H1 (cell line): ENCODE data around the gene PAX5. TPM values are rescaled to one million over a fixed set of nuclear protein-coding genes. Genes with fewer than 3 reads are reported as not detected.

Experiments used
- ASH2L ChIP-seq: fragments of 200-600, 300-600 bp; sonication (generic); IDR thresholded peaks from one replicate; pipeline ENCODE4 v1.7.1; 2017; ENCODE audit warnings: low read length
- ATF3 ChIP-seq: IDR thresholded peaks from 2 replicates; pipeline ENCODE4 v1.6.1; 2011; ENCODE audit warnings: low read depth, mild to moderate bottlenecking, low read length; ENCODE audit not compliant: insufficient read depth
- CBX5 ChIP-seq: fragments of 300-800, 300-1000 bp; sonication (generic); IDR thresholded peaks from 2 replicates; pipeline ENCODE4 v1.7.1; 2016; ENCODE audit warnings: antibody characterized with exemption, low read length, low read depth
- CEBPB ChIP-seq: IDR thresholded peaks from 2 replicates; pipeline ENCODE4 v1.6.1; 2012; ENCODE audit warnings: low read depth, low read length
- FOSL1 ChIP-seq: IDR thresholded peaks from 2 replicates; pipeline ENCODE4 v1.6.1; 2011; ENCODE audit warnings: mild to moderate bottlenecking, low read depth, low read length, moderate library complexity; ENCODE audit not compliant: insufficient read depth
- GTF2F1 ChIP-seq: IDR thresholded peaks from 2 replicates; pipeline ENCODE4 v1.6.1; 2012; ENCODE audit warnings: low read depth, low read length, improper control_type of control experiment, borderline replicate concordance
- JUN ChIP-seq: IDR thresholded peaks from 2 replicates; pipeline ENCODE4 v1.6.1; 2011; ENCODE audit warnings: low read depth, mild to moderate bottlenecking, improper control_type of control experiment, low read length
- KDM4A ChIP-seq: IDR thresholded peaks from one replicate; pipeline ENCODE4 v1.7.1; 2012; ENCODE audit warnings: low read depth, mild to moderate bottlenecking, moderate library complexity, low read length, inconsistent platforms; ENCODE audit not compliant: severe bottlenecking
- MAFK ChIP-seq: IDR thresholded peaks from 2 replicates; pipeline ENCODE4 v1.6.1; 2012; ENCODE audit warnings: low read depth, mild to moderate bottlenecking, improper control_type of control experiment, low read length
- MAX ChIP-seq: IDR thresholded peaks from 2 replicates; pipeline ENCODE4 v1.6.1; 2012; ENCODE audit warnings: inconsistent platforms
- NANOG ChIP-seq: IDR thresholded peaks from 2 replicates; pipeline ENCODE4 v1.6.1; 2011; ENCODE audit warnings: low read length, low read depth, mild to moderate bottlenecking, inconsistent platforms; ENCODE audit not compliant: insufficient read depth, poor library complexity, severe bottlenecking
- RBBP5 ChIP-seq: IDR thresholded peaks from 2 replicates; pipeline ENCODE4 v1.7.1; 2012; ENCODE audit warnings: low read depth, mild to moderate bottlenecking, inconsistent platforms, low read length, moderate library complexity, borderline replicate concordance
- RNF2 ChIP-seq: fragments of 200-900, 300-1000 bp; sonication (generic); IDR thresholded peaks from 2 replicates; pipeline ENCODE4 v1.7.1; 2016; ENCODE audit warnings: borderline replicate concordance, low read depth, mild to moderate bottlenecking, antibody characterized with exemption, low read length; ENCODE audit not compliant: poor library complexity, severe bottlenecking; ENCODE audit errors: missing control alignments
- RXRA ChIP-seq: IDR thresholded peaks from 2 replicates; pipeline ENCODE4 v1.6.1; 2011; ENCODE audit warnings: low read depth, mild to moderate bottlenecking, low read length, moderate library complexity; ENCODE audit not compliant: insufficient read depth
- SAP30 ChIP-seq: fragments of 300-600 bp; sonication (generic); IDR thresholded peaks from 2 replicates; pipeline ENCODE4 v1.7.1; 2012; ENCODE audit warnings: low read length, moderate library complexity, mild to moderate bottlenecking, inconsistent platforms; ENCODE audit not compliant: insufficient read depth, insufficient replicate concordance
- SUZ12 ChIP-seq: fragments of 200-600 bp; sonication (generic); IDR thresholded peaks from 2 replicates; pipeline ENCODE4 v1.6.1; 2012; ENCODE audit warnings: mild to moderate bottlenecking, inconsistent platforms, low read length, moderate library complexity, mixed read lengths
- TCF12 ChIP-seq: IDR thresholded peaks from 2 replicates; pipeline ENCODE4 v1.6.1; 2011; ENCODE audit warnings: low read depth, mild to moderate bottlenecking, low read length
- polyA plus RNA-seq, 7 experiments: library from polyadenylated mRNA; depleted of rRNA in 3 of 7; stranded (reverse) in 5 of 7; unstranded in 2 of 7; fragments of >200 nt in 5 of 7; fragments of 200-250 nt in 2 of 7; gene quantifications; 1 replicate in 5 of 7; 2 replicates in 1 of 7; 4 replicates in 1 of 7; pipeline versions ENCODE4 v1.2.1 to v1.2.3, GENCODE V29; 2011 to 2013; ENCODE audit warnings: missing spikeins in 2 of 7, mixed read lengths in 2 of 7
- total RNA-seq: library from RNA; stranded (reverse); fragmentation: NEBNext Ultra II Directional; extraction: Animal tissue kit (Norgen Biotek cat#: 25700); gene quantifications from 2 replicates; pipeline ENCODE4 v1.2.1, GENCODE V29; 2021

Gene PAX5
- total and polyA plus RNA-seq, 2 of the 8 experiments (the other 6 are each of a cell fraction or from before 2014, with no cell fraction given) = 0.29 to 0.43 TPM

GRCh38 chr9:37002413-37003217, 31.5 kb downstream of the PAX5 start (continued):
- TF ChIP-seq FOSL1 (no peak), ASH2L (peak; percentile 38), NANOG (no peak), SUZ12 (peak; percentile 88), JUN (no peak), ATF3 (no peak), RXRA (no peak), CEBPB (no peak), CBX5 (no peak), KDM4A (peak; percentile 60), TCF12 (no peak), RBBP5 (peak; percentile 72), RNF2 (peak; percentile 40), MAX (no peak; the same call in 1 of the 2 replicates), GTF2F1 (no peak), MAFK (no peak), SAP30 (no peak)
- TF ChIP-seq, all 59 proteins: peak for 7
